SHP77 (cell line): ENCODE results near the gene CSK.

Experiments
- DNase-seq, 2 experiments: peaks; one replicate each; lab custom pipeline; 2025; lab: John Stamatoyannopoulos, UW

Gene CSK

DNA sequence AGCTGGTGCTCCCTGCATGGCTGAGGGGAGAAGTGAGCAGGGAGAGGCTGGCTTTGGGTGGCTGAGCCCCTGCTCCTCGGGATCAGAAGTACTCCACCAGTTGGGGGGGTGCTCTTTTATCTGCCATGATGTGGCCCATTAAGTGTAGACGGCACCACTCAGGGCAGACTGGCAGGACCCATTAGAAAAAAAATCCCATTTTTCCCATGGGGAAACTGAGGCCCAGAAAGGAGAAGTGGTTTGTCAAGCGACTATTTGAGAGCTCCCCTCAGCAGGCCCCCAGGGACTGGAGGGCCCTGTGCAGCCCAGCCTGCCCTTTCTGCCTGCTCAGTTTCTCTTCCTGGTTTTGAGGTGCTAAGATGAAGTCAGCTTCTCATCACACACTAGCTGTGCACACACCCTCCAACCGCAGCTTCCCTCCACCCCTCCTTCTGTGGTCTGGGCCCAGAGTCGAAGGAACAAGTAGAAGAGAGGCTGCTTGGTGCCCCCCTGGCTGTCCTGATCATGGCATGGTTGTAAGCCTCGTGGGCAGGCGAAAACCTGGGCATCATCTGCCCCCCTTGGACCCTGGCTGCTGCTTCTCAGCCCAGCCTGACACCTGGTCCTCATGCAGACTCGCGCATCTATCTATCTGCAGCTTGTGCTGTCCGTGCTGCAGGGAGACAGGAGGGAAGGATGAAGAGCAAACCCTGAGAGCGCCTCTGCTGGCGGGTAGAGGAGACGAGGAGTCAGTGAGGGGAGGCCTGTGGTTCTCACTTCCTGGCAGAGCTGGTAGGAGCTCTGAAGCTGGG is 5.6 kb downstream of the CSK start:
- DNase-seq, result peak; percentile 71 to 74

DNA sequence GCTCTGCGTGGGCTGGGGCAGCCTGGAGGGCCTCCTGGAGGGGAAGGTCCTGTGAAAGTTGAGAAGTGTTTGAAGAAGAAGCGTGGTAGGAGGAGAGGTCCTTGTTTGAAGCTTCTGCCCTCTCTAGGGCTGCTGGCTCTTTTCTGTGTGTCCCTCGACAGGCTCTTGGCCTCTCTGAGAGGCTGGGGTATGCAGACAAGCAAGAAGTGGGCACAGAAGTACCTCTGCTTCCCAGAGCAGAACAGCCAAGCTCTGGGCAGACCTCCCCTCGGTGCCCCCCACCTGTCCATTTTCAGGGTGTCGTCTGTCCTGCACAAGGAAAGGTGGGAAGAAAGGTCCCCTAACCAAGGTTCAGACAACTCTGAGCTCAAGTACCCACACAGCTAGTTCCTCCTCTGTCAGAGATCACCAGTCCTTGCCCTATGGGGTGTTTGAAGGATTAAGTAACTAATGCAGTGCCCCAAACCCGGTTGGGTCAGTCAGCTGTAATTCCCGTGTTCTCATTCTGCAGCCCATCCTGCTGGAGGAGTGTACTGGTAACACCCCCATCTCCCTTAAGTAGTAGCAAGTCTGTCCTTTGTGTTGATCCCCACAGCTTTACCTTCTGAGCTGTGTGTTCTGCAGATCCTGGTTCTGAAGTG is 6.3 kb downstream of the CSK start:
- DNase-seq, result no peak

GRCh38 chr15:74788683-74789151 is 6.8 kb downstream of the CSK start:
- no peak for DNase-seq

- DNase-seq, result no peak
Observed at GRCh38 chr15:74789171-74789631, 7.3 kb downstream of the CSK start.

- DNase-seq, result no peak
Observed at GRCh38 chr15:74789741-74790079, 7.8 kb downstream of the CSK start.

DNA sequence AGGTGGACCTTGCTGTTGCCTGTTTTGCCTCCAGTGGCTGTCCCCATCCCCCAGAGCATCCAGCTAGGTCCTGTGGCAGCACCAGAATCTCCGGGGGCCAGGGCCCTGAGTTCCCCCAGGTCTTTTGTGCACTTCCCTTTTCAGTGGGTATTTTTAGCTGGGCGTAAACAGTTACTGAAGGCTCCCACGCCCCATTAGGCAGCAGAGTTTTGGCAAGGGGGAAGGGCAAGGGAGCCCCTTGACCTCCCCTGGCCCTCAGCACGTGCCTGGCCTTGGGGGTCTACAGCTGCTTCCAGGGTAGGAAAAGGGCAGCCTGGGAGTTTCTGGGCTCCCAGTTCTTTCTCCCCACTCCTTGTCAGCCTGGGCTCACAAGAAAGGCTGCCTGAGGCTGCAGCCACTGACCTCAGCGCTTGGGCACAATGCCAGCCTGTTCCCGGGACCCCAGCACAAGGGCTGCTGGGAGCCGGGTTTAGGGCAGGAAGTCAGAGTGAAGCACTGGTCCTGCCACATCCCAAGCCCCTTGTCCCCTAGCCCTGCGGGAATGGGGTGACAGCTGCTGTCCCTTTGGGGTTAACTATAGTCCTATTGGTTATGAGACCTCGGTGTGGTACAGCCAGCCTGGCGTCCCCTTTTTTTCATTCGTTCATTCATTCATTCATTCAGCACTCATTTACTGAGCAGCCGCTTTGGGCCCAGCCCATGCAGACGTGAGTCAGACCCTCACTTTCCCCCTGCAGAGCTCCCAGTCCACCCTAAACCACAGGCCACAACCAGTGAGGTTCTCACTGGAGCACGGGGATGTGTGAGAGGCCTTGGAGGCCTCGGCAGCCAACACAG is 8.4 kb downstream of the CSK start:
- peak in 1 of 2 experiments; percentile 19 for DNase-seq

GRCh38 chr15:74791007-74791406 is 9.1 kb downstream of the CSK start:
- no peak for DNase-seq

DNA sequence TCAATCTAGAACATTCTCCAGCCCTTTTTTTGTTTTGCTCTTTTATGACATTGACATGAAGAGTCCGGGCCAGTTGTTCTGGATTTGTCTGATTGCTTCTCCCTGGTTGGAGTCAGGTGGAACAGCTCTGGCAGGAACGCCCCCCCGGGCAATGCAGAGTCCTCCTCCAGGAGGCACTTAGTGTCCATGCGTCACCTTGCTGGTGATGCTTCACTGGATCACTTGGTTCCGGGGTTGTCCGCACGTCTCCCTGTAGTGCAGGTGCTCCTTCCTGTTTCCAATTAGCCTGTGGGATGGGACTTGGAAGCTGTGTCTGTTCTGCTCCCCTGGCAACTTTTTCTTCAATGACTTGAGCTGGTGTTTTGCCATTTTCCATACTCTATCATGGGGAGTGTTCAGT is 9.8 kb downstream of the CSK start:
- no peak for DNase-seq

DNA sequence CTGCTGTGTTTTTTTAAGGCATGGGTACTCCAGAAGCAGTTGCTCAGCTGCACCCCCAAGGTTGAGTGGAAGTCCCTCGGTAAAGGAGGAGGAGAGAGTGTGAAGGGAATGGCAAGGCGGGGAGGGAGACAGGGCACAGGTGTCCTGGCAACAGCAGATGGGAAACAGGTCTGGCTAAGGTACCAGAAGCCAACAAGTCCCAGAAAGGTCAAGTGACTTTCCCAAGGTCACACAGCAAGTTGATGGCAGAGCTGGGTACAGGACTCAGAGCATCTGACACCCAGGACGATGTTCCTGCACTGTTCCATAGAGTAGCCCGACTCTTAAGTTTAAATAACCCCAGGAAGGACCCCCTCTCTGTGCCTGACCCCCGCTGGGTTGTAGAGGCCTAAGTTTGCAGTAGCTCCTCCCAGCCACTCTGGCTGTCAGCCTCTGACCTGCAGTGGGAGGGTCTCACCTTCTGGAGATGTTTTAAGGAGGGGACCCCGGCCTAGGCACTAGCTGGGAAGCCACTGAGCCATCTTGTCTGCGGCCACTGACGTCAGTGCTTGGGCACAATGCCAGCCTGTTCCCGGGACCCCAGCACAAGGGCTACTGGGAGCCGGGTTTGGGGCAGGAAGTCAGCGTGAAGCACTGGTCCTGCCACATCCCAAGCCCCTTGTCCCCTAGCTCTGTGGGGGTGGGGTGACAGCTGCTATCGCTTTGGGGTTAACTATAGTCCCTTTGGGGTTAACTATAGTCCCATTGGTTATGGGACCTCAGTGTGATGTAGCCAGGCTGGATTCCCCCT is 10.5 kb downstream of the CSK start:
- DNase-seq, result no peak

DNA sequence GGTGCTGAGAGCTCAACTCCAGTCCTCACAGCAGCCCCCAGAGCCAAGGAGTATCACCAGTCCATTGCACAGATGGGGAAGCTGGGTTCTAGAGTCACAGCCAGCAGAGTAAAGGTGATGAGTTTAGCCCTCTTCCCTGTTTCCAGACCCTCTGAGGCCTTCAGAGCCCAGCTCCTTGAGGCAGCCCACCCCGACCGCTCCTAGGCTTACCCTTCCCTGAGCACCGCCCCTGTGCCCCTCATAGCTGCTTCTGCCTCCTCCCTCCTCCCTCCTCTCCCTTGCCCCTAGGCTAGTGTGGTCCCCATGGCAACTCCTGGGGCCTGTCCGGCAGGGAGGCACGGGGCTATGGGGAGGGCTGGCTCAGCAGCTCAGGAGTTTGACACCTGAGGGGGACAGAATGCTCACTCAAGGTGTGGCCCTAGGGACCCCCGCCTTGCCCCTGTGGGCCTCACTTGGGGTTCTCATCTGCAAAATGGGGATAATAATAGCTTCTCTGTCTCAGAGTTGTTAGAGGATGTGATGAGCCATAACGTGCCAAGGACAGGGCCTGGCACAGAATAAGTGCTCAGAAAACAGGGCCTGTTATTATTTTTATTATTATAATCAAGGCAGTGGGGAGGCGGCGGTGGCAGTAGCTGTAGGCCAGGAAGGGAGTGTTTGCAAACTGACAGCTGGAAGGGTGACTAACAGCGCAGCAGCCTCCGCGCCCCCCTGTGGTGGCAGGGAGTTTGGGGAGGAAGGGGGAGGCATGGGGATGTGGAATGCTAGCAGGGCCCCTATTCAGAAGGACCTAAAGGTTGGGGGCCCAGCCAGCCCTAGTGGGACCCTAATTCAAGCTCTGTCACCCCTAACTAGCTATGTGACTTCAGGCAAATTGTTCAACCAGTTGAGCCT is 11.5 kb downstream of the CSK start:
- DNase-seq, result no peak

DNA sequence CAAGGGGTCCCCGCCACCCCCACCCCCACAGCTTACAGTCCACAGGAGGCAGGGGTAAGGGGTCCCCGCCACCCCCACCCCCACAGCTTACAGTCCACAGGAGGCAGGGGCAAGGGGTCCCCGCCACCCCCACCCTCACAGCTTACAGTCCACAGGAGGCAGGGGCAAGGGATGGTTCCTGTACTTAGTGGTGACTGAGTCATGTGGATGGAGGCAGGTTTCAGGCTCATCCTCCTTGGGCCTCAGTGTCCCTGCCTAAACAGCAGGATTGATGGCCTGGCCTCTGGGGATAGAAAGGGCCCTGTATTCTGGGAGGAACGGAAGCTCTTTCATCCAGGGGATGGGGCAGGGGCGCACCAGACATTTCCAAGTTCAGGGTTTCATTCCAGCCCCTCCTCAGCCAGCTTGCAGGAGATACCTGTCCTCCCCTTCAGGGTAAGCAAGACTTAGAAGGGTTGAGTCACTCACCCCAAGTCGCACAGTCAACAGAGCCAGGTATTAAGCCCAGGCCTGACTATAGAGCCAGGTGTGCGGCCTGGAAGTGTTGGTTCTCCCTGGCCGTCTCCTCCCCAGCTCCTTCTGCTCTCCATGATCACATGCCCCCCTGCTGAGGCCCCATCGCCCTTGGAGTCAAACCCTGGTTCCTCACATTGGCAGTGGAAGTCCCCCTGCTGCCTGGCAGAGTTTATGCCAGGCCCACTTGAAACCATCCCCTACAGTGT is 12.5 kb downstream of the CSK start:
- no peak for DNase-seq

DNA sequence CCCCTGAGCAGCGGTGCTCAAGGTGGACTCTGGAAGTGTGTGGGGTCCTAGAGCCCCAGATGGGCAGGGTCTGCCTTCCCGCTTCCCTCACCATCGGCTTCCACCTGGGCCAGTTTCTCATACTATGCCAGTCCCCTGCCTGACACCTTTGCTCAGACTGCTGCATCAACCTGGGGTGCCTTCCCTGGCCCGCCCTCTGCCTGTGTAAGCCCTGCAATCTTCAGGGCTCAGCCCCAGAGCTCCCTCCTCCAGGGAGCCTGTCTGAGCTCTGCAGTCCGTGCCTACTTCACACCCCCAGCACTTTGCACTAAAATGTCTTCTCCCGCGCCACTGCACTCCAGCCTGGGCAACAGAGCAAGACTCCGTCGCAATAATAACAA is 13.1 kb downstream of the CSK start:
- DNase-seq, result no peak

- DNase-seq, result no peak
Observed at GRCh38 chr15:74795966-74796625, 14.2 kb downstream of the CSK start.

DNA sequence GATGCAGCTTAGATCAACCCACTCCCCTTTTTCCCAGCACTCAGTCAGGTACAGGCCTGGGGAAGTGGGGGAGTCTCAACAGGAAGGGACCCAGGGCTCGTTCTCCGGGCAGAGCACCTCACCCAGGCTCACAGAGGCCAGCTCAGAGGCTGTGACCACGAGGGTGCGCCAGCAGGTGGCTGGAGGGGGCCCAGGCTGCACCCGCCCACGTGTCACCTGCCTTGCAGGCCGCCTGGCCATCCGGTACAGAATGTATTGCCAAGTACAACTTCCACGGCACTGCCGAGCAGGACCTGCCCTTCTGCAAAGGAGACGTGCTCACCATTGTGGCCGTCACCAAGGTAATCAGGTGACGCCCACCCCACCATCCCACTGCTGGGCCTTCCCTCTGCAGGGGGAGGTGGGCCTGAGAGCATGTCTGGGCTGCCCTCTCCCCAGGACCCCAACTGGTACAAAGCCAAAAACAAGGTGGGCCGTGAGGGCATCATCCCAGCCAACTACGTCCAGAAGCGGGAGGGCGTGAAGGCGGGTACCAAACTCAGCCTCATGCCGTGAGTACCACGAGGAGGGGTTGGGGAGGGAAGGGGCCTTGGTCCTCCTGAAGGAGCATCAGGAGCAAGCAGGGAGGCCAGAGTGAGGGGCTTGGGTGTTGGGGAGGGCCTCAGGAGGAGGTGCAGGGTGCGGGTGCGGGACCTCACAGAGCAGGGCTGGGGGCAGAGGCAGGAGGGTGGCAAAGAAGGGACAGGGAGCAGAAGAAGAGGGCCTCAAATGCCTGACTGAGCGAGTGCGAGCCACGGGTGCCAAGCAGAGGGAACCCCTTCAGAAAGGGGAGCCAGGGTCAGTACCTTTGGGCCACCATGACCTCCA is 16.7 kb downstream of the CSK start:
- DNase-seq, result no peak

- no peak for DNase-seq
Observed at GRCh38 chr15:74799255-74799855, 17.5 kb downstream of the CSK start.

DNA sequence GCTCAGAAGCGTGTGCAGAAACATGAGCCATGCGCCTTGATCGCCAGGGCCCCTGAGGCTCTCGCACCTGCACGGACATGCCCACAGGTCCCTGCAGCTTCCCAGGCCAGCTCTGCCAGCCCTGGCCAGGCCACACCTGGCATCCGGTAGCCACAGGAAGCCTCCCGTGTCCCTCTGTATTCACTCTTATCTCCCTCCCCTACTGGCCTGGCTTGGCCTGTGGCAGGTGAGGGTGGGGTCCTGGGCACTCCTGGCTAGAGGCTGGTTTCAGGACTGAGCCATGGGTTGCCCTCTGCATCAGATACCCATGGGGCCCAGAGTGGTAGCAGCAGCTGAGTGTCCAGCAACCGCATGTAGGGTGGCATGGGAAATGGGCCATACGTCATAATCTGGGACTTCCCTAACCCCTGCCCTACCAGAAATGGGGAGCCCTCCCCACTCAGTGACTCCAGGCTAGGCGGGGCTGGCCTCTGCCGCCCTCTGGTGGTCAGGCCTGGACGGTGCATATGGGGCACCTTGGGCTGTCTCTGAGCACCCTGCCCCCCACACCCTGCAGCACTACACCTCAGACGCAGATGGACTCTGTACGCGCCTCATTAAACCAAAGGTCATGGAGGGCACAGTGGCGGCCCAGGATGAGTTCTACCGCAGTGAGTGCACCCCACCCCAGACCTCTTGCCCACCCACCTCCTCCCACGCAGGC is 18.1 kb downstream of the CSK start:
- DNase-seq, result no peak

- DNase-seq, result no peak
Observed at GRCh38 chr15:74800559-74801094, 18.7 kb downstream of the CSK start.
